ENCODE measurements around the gene LAMA5. TPM values are rescaled to one million over a fixed set of nuclear protein-coding genes. Genes with fewer than 3 reads are reported as not detected.
A peak's percentile ranks its signal among the peaks of the same experiment; 100 is the strongest.

The LAMA5 gene
- total and polyA plus RNA-seq, 8 donors: 41.4 to 278 (median 79.6) TPM

- H3K4me3 ChIP-seq: no peak overlapping the region
- H3K36me3 ChIP-seq: peaks cover 28 to 78% (median 52%) of the 10 kb centered on the region in 4 donors
- TF ChIP-seq POLR2A (IDR thresholded peaks at IDR 0.05) (no peak), CTCF (IDR thresholded peaks at IDR 0.05) (no peak), POLR2AphosphoS5 (IDR thresholded peaks at IDR 0.05) (peak in 1 of 3 donors; percentile 42)
- H3K27ac ChIP-seq: peak overlapping the region in 1 of 5 donors; percentile 27
- H3K4me1 ChIP-seq: peaks cover 0 to under 1% (median 0%) of the 10 kb centered on the region in 4 donors
- WGBS, 5 donors: 67 to 93% (median 88%) methylated on average over 10 of the region's 10 CpGs
- H3K9me3 ChIP-seq: no peaks in the 10 kb centered on the region
- no peaks in the 10 kb centered on the region for H3K27me3 ChIP-seq
- intact Hi-C loops (cut with DNase I; ENCODE audit: low total_unique reads): no loop called here
- no peak for DNase-seq
Observed at GRCh38 chr20:62344782-62345181, 22.3 kb downstream of the LAMA5 start.

GRCh38 chr20:62344092-62344491 lies 23.0 kb downstream of the LAMA5 start:
- H3K4me1 ChIP-seq: no peaks in the 10 kb centered on the region
- intact Hi-C loops (cut with DNase I; ENCODE audit: low total_unique reads): no loop called here

GRCh38 chr20:62342910-62343309 lies 24.2 kb downstream of the LAMA5 start:
- TF ChIP-seq POLR2A (IDR thresholded peaks at IDR 0.05): no peak
- no peak for TF ChIP-seq POLR2AphosphoS5 (IDR thresholded peaks at IDR 0.05)
- no peak for TF ChIP-seq EP300 (IDR thresholded peaks at IDR 0.05)
- TF ChIP-seq CTCF (IDR thresholded peaks at IDR 0.05): no peak
- intact Hi-C loops (cut with DNase I; ENCODE audit: low total_unique reads): no loop called here
- H3K4me1 ChIP-seq: no peaks in the 10 kb centered on the region
- H3K27ac ChIP-seq: peak overlapping the region in 1 of 5 donors; percentile 43
- H3K36me3 ChIP-seq: peaks cover 37 to 83% (median 66%) of the 10 kb centered on the region in 4 donors
- H3K9me3 ChIP-seq: no peaks in the 10 kb centered on the region
- 58 to 71% (median 61%) methylated on average over 10 of the region's 10 CpGs for WGBS, 5 donors
- H3K4me3 ChIP-seq: no peak overlapping the region
- no peak for DNase-seq
- no peaks in the 10 kb centered on the region for H3K27me3 ChIP-seq

More at GRCh38 chr20:62344092-62344491, 23.0 kb downstream of the LAMA5 start:
- Histone ChIP-seq H3K36me3 (peaks cover 30 to 84% (median 57%) of the 10 kb centered on the region in 4 donors), H3K9me3 (no peaks in the 10 kb centered on the region), H3K27ac (peak overlapping the region in 1 of 5 donors; percentile 27), H3K27me3 (no peaks in the 10 kb centered on the region), H3K4me3 (no peak overlapping the region)
- no peak for TF ChIP-seq EP300 (IDR thresholded peaks at IDR 0.05)
- TF ChIP-seq POLR2AphosphoS5 (IDR thresholded peaks at IDR 0.05): no peak
- no peak for TF ChIP-seq CTCF (IDR thresholded peaks at IDR 0.05)
- no peak for TF ChIP-seq POLR2A (IDR thresholded peaks at IDR 0.05)
- 89 to 96% (median 93%) methylated on average over 5 of the region's 5 CpGs for WGBS, 5 donors
- no peak for DNase-seq

- 73 to 81% (median 75%) methylated on average over 13 to 14 of the region's 14 CpGs for WGBS, 5 donors
- no peak overlapping the region for H3K27ac ChIP-seq
- intact Hi-C loops (cut with DNase I; ENCODE audit: low total_unique reads): no loop called here
- TF ChIP-seq POLR2A (IDR thresholded peaks at IDR 0.05) (no peak), EP300 (IDR thresholded peaks at IDR 0.05) (no peak), POLR2AphosphoS5 (IDR thresholded peaks at IDR 0.05) (no peak), CTCF (IDR thresholded peaks at IDR 0.05) (no peak)
- no peak for DNase-seq
- H3K4me1 ChIP-seq: no peaks in the 10 kb centered on the region
- no peaks in the 10 kb centered on the region for H3K9me3 ChIP-seq
- no peak overlapping the region for H3K4me3 ChIP-seq
- no peaks in the 10 kb centered on the region for H3K27me3 ChIP-seq
- H3K36me3 ChIP-seq: peaks cover 35 to 84% (median 71%) of the 10 kb centered on the region in 4 donors
Observed at GRCh38 chr20:62339647-62340062, 27.5 kb downstream of the LAMA5 start.

Measured in stomach (tissue), 9 donors.